ENCODE data around the gene STK32C. TPM values are rescaled to one million over a fixed set of nuclear protein-coding genes. Genes with fewer than 3 reads are reported as not detected.
A peak's percentile ranks its signal among the peaks of the same experiment; 100 is the strongest.

The STK32C gene
- polyA plus RNA-seq, 2 of the 4 experiments (the other 2 are of a cell fraction) = 29.9 to 43.6 TPM

GRCh38 chr10:132309879-132310591, 2.3 kb upstream of the STK32C start:
- TF ChIP-seq RAD21 (conservative IDR thresholded peaks at IDR 0.05 in 1 of 2, IDR thresholded peaks at IDR 0.05 in 1 of 2) (no peak), CHD2 (IDR thresholded peaks at IDR 0.05; ENCODE audit: low read length, partially characterized antibody) (no peak), NPAS2 (CRISPR knock-in tag; IDR thresholded peaks at IDR 0.05; ENCODE audit: borderline replicate concordance) (no peak), ZFP36 (IDR thresholded peaks at IDR 0.05; ENCODE audit: borderline replicate concordance, partially characterized antibody) (no peak), POLR2AphosphoS2 (conservative IDR thresholded peaks at IDR 0.05; ENCODE audit: low read length) (no peak), BCL3 (IDR thresholded peaks at IDR 0.05) (no peak), NR3C1 (IDR thresholded peaks at IDR 0.05) (no peak)
- 0 out of 3 replicates have a peak, but pooled peaks cover 8% of the 10 kb centered on the region for H3K9me3 ChIP-seq
- peaks cover 21% of the 10 kb centered on the region for H3K4me1 ChIP-seq
- ATAC-seq (no peak), FAIRE-seq (no peak), DNase-seq (ENCODE audit: low read depth in 1 of 2, low spot score in 1 of 2) (no peak)
- peak overlapping the region in 1 of 2 experiments; percentile 97; a peak in 1 of 6 replicates for H3K27ac ChIP-seq
- ChIA-PET POLR2A (no interaction called here), CTCF (interaction anchor here (0.8 kb wide), 1 partner anchor 86 kb away, joined by 3 read pairs; no protein-coding TSS in a partner anchor)
- H3K4me2 ChIP-seq = no peak overlapping the region
- H3K4me3 ChIP-seq = no peak overlapping the region
- WGBS (ENCODE audit: missing lambda C conversion rate) = 95% methylated on average over 7 of the region's 7 CpGs

- FAIRE-seq (no peak), ATAC-seq (no peak), DNase-seq (ENCODE audit: low read depth in 1 of 2, low spot score in 1 of 2) (no peak)
- Histone ChIP-seq H3K4me2 (peak overlapping the region; percentile 88; the same call in 1 of the 3 replicates), H3K4me3 (no peak overlapping the region), H3K4me1 (peaks cover 21% of the 10 kb centered on the region), H3K27ac (peak overlapping the region in 1 of 2 experiments; percentile 97; a peak in 3 of 6 replicates), H3K9me3 (0 out of 3 replicates have a peak, but pooled peaks cover 4% of the 10 kb centered on the region)
- ChIA-PET POLR2A (no interaction called here), CTCF (no interaction called here)
- 90% methylated on average over 8 of the region's 12 CpGs for WGBS (ENCODE audit: missing lambda C conversion rate)
- TF ChIP-seq TP53 (CRISPR knock-in tag; IDR thresholded peaks at IDR 0.05) (no peak), CBX8 (IDR thresholded peaks at IDR 0.05) (no peak), CEBPB (IDR thresholded peaks at IDR 0.05) (no peak), POLR2A (IDR thresholded peaks at IDR 0.05; ENCODE audit: low read length) (no peak), PBX3 (IDR thresholded peaks at IDR 0.05) (no peak)
Measured at GRCh38 chr10:132309471-132309865, 1.7 kb upstream of the STK32C start.

GRCh38 chr10:132308587-132309470, 1.1 kb upstream of the STK32C start:
- H3K27ac ChIP-seq = peak overlapping the region; percentile 95 to 97
- TF ChIP-seq MYC (IDR thresholded peaks at IDR 0.05; ENCODE audit: borderline replicate concordance, low read length) = peak; percentile 80
- TF ChIP-seq MAX (IDR thresholded peaks at IDR 0.05) = peak; percentile 98
- TF ChIP-seq E2F6 (IDR thresholded peaks at IDR 0.05; ENCODE audit: borderline replicate concordance, low read depth) = peak; percentile 93
- no peak for TF ChIP-seq RNF2 (IDR thresholded peaks at IDR 0.05; ENCODE audit: borderline replicate concordance, low read depth)
- peak; percentile 79 for TF ChIP-seq POLR2A (IDR thresholded peaks at IDR 0.05; ENCODE audit: low read length)
- peak; percentile 74 for TF ChIP-seq HOXB5 (CRISPR knock-in tag; IDR thresholded peaks at IDR 0.05)
- no peak for TF ChIP-seq SREBF2 (IDR thresholded peaks at IDR 0.05)
- TF ChIP-seq BCL3 (IDR thresholded peaks at IDR 0.05) = no peak
- TF ChIP-seq CEBPB (IDR thresholded peaks at IDR 0.05) = no peak
- TF ChIP-seq RFX5 (IDR thresholded peaks at IDR 0.05) = no peak
- 0 out of 2 replicates have a peak, but pooled peaks have one; percentile 42 for TF ChIP-seq HOXB13 (CRISPR knock-in tag; IDR thresholded peaks at IDR 0.05; ENCODE audit: low read depth)
- TF ChIP-seq JUN (IDR thresholded peaks at IDR 0.05) = peak in 1 of 2 experiments; percentile 11; a peak in 1 of 5 replicates
- TF ChIP-seq ATOH8 (CRISPR knock-in tag; IDR thresholded peaks at IDR 0.05; ENCODE audit: low read depth) = peak; percentile 80; the same call in 1 of the 2 replicates
- WGBS (ENCODE audit: missing lambda C conversion rate) = 79% methylated on average over 22 of the region's 61 CpGs
- ChIA-PET POLR2A (interaction anchor here (0.5 kb wide), 1 partner anchor 11 kb away, joined by 3 read pairs; no protein-coding TSS in a partner anchor), CTCF (no interaction called here)
- FAIRE-seq = no peak
- H3K4me3 ChIP-seq = peak overlapping the region; percentile 88
- peak overlapping the region; percentile 88 for H3K4me2 ChIP-seq
- peaks cover 21% of the 10 kb centered on the region for H3K4me1 ChIP-seq
- DNase-seq (ENCODE audit: low read depth in 1 of 2, low spot score in 1 of 2) = peak in 1 of 2 experiments; percentile 21
- ATAC-seq = peak; percentile 30 to 53; a peak in 5 of 6 replicates
- H3K9me3 ChIP-seq = no peaks in the 10 kb centered on the region

Measured in A549 (cell line).